Ureter (tissue), 1 donor: ENCODE results near the gene DLG5. TPM values are rescaled to one million over a fixed set of nuclear protein-coding genes. Genes with fewer than 3 reads are reported as not detected.

Source experiments
- DNase-seq: peaks from one replicate; pipeline ENCODE4 v3.0.0-alpha.2; 2020; ENCODE audit warnings: low spot score
- total RNA-seq: library from RNA; stranded (reverse); gene quantifications from one replicate; pipeline ENCODE4 v1.2.4, GENCODE V29; 2023
- donor health status: DM: yes; HTN: yes; CAD: no.

The DLG5 gene
- 75.7 TPM for total RNA-seq

DNA sequence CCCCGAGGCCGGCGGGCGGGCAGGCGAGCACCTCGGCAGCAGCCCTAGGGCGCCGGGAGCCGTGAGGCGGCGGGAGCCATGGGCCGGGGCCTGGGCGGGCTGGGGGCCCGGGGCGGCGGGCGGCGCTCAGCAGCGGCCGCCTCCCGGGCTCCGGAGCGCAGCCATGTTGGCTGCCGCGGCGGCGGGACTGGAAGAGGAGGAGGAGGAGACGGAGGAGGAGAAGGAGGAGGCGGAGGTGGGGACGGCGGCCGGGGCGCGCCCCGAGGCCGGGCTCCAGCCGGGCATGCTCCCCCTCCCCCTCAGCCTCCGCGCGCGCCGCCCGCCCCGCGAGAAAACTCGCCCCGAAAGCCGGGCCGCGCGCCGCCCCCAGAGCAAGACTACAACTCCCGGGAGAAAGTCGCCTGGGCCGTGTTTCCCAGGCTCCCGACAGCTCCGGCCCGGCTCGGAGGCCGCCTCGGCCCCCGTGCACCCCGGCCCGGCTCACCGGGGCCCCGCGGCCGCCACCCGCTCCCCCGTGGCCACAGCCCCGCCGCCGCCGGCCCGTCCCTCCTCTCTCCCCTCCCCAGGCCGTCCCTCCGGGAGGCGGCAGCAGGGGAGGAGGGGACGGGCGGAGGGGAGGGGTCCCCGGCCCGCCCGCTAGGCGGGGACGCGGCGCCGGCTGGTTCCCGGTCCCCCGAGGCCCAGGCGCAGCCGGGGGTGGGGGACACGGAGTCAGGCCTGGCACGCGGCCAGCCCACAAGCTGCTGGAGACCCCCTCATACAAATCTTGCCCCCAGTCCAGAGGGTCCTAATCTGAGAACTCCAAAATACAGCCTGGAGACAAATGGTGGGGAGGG lies at the start of gene DLG5:
Gene DLG5 (minus strand): TSS at position 190 of the 836 bp plus-strand sequence. CDS start 235 bp downstream, outside the sequence.
- peak; percentile 79 for DNase-seq

- DNase-seq, result no peak
Observed at GRCh38 chr10:77975086-77975666, 48.6 kb upstream of the DLG5 start.

GRCh38 chr10:77974396-77975074 lies 48.0 kb upstream of the DLG5 start:
- DNase-seq, result no peak

- no peak for DNase-seq
Observed at GRCh38 chr10:77973276-77973675, 46.7 kb upstream of the DLG5 start.

- no peak for DNase-seq
Observed at GRCh38 chr10:77972148-77972547, 45.6 kb upstream of the DLG5 start.

- no peak for DNase-seq
Observed at GRCh38 chr10:77971804-77972144, 45.2 kb upstream of the DLG5 start.

GRCh38 chr10:77970869-77971803 lies 44.6 kb upstream of the DLG5 start:
- DNase-seq, result peak; percentile 86

- DNase-seq, result peak; percentile 56
Observed at GRCh38 chr10:77969114-77969513, 42.6 kb upstream of the DLG5 start.

GRCh38 chr10:77967611-77968022 lies 41.1 kb upstream of the DLG5 start:
- no peak for DNase-seq

DNA sequence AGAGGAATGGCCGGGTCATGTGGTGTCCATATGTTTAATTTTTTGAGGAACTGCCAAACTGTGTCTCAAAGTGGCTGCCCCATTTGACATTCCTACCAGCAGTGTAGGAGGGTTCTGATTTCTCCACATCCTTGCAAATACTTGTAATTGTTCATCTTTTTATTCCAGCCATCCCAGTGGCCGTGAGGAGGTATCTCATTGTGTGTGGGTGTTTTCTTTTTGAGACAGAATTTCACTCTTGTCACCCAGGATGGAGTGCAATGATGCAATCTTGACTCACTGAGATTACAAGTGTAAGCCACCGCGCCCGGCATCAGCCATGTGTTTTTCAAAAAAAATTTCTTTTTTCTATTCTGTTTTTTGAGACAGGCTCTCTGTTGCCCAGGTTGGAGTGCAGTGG lies 38.7 kb upstream of the DLG5 start:
- DNase-seq, result no peak

- no peak for DNase-seq
Observed at GRCh38 chr10:77964811-77965210, 38.3 kb upstream of the DLG5 start.

DNA sequence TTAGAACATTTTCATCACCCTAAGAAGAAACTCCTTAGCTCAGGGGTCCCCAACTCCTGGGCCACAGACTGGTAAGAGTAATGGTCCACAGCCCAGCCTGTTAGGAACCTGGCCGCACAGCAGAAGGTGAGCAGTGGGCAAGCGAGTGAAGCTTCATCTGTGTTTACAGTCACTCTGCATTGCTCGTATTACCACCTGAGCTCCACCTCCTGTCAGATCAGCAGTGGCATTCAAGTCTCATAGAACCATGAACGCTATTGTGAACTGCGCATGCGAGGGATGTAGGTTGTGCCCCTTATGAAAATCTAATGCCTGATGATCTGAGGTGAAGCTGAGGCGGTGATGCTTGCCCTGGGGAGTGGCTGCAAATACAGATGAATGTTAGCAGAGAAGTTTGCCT lies 37.3 kb upstream of the DLG5 start:
- no peak for DNase-seq

DNA sequence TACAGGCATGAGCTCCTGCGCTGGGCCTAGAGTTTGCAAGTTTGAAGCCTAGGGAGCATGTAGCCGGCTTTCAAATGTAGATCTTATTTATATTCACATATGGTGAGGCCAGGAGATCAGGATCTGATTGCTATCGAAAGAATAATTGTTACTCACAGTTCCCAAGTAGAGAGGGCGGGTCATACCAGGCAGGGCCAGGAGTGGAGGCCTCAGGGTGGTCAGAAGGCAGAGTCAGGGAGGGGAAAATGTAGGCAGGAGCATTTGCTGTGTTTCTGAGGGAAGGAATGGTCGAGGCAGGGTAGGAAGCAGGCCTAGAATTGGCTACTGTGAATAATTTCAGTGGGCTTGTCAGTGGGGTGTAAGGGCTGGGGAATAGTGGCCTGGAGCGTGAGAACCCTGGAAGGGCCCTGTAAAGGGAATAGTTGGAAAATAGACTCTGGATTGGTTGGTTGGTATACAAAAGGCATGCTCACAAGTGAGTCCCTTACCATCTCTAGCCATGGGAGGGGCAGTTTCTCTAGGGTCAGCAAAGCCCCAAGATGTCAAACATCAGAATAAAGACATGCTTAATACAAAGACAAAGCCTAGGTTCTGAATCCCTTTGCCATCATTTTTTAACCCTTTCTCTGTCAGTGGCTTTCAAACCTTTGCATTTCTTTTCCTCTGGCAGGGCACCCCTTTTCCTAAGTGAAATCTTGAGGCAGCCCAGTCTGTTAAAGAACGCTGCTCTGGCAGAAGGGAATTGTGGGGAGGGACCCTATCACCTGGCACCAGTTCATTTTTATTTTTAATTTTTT lies 36.0 kb upstream of the DLG5 start:
- no peak for DNase-seq

GRCh38 chr10:77961668-77962067 lies 35.1 kb upstream of the DLG5 start:
- no peak for DNase-seq

DNA sequence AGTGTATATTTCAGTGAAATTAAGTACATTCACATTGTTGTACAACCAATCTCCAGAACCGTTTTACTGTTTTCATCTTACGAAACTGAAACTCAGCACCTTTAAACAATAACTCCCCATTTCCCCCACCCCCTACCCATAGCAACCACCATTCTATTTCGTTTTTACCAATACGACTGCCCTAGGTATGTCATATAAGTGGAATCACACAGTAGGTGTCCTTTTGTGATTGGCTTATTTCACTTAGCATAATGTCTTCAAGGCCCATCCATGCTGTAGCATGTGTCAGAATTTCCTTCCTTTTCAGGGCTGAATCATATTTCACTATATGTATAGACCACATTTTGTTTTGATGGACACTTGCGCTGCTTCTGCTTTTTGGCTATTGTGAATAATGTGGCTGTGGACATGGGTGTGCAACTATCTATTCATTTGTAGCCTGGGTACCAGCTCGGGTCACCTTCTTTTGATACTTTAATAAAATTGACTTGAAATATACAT lies 34.3 kb upstream of the DLG5 start:
- no peak for DNase-seq

- no peak for DNase-seq
Observed at GRCh38 chr10:77959887-77960455, 33.4 kb upstream of the DLG5 start.

DNA sequence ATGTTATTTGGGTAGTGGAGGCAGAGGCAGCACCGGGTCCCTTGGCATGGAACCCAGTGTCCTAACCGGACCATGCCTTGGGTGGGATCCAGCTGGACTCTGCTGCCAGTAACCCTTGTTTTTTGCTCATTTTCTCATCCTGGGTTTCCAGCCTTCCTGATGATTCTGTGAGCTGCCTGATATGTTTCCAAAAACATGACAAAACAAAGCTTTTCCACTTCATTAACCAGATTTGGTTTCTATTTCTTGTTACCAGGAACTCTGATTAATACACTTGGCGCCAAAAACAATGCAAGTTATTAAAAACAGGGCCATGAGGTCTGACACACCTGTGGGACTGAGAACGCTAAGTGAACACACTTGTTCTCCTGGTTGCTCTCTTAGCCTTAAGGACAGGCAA lies 32.8 kb upstream of the DLG5 start:
- no peak for DNase-seq

- no peak for DNase-seq
Observed at GRCh38 chr10:77955136-77955535, 28.6 kb upstream of the DLG5 start.

DNA sequence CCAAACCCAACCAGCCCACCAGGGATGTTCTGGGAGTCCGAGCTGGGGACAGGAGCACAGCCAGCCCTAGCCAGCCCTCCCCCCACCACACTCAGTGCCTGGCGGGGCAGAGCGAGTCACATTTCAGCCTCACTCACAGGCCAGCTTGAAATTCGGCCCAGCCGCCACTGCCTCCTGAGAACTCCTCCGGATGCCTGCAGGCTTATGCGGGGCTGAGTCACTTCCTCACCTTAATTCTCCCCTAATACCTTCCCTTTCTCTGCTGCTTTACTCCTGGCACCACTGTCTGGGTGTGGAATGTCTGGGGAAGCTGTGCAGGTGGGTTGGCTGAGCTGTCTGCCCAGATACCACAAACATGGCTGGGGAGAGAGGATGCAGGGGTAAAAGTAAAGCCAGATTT lies 22.6 kb upstream of the DLG5 start:
- peak; percentile 51 for DNase-seq

DNA sequence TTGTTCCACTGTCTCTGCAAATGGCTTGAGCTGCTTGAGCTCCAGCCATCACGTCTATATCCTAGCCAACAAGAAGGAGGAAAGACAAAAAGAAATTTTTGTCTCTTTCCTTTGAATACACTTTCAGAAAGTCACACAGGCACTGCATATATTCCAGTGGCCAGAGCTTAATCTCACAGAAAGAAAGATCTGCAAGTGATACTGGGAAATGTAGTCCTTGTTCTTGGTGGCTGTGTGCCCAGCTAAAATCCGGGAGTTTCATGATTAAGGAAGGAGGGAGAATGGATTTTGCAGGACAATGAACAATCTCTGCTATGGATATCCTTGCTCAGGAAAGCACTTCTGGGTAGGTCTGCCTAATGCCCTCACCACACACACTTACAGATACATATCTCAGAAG lies 19.5 kb upstream of the DLG5 start:
- no peak for DNase-seq
